PC-3 (cell line): ENCODE measurements around the gene CTSZ.

Experiments
- CTCF ChIP-seq: fragments of 300-600 bp; sonication (generic); conservative IDR thresholded peaks from 2 replicates; pipeline ENCODE4 v1.5.1; 2017; ENCODE audit warnings: antibody characterized with exemption, low read depth, mild to moderate bottlenecking, low read length
- EZH2 ChIP-seq: fragments of 300-600 bp; sonication (generic); IDR thresholded peaks from one replicate; pipeline ENCODE4 v1.6.1; 2017; ENCODE audit warnings: antibody characterized with exemption, mild to moderate bottlenecking, low read length; ENCODE audit not compliant: unreplicated experiment
- EZH2phosphoT487 ChIP-seq: fragments of 300-600 bp; sonication (generic); IDR thresholded peaks from 2 replicates; pipeline ENCODE4 v1.6.1; 2018; ENCODE audit warnings: mild to moderate bottlenecking, antibody characterized with exemption, low read length, borderline replicate concordance

GRCh38 chr20:59046862-59047261 is 39.8 kb upstream of the CTSZ start:
- TF ChIP-seq CTCF, result no peak
- TF ChIP-seq EZH2, result no peak
- TF ChIP-seq EZH2phosphoT487, result no peak
